ENCODE results near the gene POTEF.
"Not testable (repeated sequence)": the region's sequence is repeated elsewhere in the genome, so short reads cannot be mapped to it uniquely, and the experiment has no call there.

Gene POTEF

DNA sequence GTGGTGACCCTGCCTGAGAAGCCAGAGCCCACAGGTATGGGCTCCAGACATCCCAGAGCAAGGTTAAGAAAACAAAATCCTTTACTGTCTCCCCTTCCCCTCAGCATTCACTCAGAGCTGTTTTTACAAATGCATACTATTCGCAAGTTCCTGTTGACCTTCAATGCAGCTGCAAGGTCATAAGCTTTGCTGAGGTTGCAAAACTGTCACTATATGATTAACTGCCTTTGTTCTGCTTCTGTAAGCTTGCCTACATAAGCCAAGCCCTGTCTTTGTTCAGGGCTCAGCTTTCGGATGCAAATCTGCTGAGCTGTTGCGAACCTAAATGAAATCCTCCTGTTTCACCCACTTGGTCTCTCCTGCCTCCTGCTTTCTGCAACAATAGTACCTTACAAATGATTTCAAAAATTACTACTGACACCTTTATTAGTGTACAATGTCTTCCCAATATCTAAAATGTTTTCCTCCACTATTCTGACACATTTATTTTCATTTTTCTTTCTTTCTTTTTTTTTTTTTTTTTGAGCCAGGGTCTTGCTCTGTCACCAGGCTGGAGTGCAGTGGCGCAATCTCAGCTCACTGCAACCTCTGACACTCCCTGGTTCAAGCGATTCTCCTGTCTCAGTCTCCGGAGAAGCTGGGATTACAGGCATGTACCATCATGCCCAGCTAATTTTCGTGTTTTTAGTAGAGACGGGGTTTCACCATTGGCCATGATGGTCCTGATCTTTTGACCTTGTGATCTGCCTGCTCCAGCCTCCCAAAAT, 26.2 kb downstream of the POTEF start:
- DNase-seq = not testable (repeated sequence)

DNA sequence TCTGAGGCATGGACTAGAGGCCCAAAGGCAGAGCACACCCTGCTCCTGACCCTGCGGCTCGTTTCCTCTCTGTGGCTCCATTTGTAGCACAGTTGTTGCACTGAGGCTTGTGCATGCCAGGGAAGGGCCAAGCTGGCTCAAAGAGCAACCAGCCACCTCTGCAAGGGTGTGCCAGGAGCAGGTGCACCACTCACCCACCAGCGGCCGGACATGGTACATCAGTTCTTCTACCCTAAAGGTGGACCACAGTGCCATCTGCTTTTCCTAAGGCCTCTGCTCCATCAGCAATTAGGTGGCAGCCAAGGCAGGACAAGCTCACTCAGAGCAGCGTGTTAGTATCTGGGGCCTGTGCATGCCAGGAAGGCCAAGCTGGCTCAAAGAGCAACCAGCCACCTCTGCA, 66.4 kb downstream of the POTEF start:
- H3K4me2 ChIP-seq (ENCODE audit: insufficient read depth, low read length); H3K4me1 ChIP-seq (ENCODE audit: insufficient read depth, low read length); H3K9ac ChIP-seq (ENCODE audit: low read depth, low read length); H3K4me3 ChIP-seq (ENCODE audit: low read depth in 1 of 2, low read length in 2 of 2); H3K79me2 ChIP-seq (ENCODE audit: insufficient read depth, low read length); H3K9me3 ChIP-seq (ENCODE audit: insufficient read depth, low read length, severe bottlenecking); H3K27ac ChIP-seq (ENCODE audit: low read length); H2AFZ ChIP-seq (ENCODE audit: low read depth, low read length); ATAC-seq (ENCODE audit: insufficient read depth, low read depth); H3K27me3 ChIP-seq (ENCODE audit: insufficient read depth, low read length, poor library complexity); H3K36me3 ChIP-seq (ENCODE audit: insufficient read depth, low read length); DNase-seq; H4K20me1 ChIP-seq (ENCODE audit: insufficient read depth, low read length): not testable (repeated sequence)

More for the DNA sequence above, 26.2 kb downstream of the POTEF start:
- ATAC-seq (ENCODE audit: insufficient read depth, low read depth); H3K4me3 ChIP-seq (ENCODE audit: low read depth in 1 of 2, low read length in 2 of 2); H3K4me1 ChIP-seq (ENCODE audit: insufficient read depth, low read length); H3K9ac ChIP-seq (ENCODE audit: low read depth, low read length); H2AFZ ChIP-seq (ENCODE audit: low read depth, low read length); H4K20me1 ChIP-seq (ENCODE audit: insufficient read depth, low read length); H3K4me2 ChIP-seq (ENCODE audit: insufficient read depth, low read length); H3K9me3 ChIP-seq (ENCODE audit: insufficient read depth, low read length, severe bottlenecking); H3K36me3 ChIP-seq (ENCODE audit: insufficient read depth, low read length); H3K27ac ChIP-seq (ENCODE audit: low read length); H3K79me2 ChIP-seq (ENCODE audit: insufficient read depth, low read length); H3K27me3 ChIP-seq (ENCODE audit: insufficient read depth, low read length, poor library complexity): not testable (repeated sequence)

DNA sequence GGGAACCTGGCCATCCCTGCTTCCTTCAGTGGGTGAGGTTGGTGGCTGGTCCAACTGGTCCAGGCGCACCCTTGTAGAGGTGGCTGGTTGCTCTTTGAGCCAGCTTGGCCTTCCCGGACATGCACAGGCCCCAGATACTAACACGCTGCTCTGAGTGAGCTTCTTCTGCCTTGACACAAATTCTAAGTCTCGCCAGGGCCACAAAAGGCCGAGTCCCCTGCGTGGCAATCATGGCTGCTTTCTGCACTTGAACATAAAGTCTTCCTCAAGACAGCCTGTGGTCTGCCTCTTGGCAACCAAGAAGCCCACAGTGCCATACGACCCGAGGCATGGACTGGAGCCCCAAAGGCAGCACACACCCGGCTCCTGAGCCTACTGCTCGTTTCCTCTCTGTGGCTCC, 69.0 kb downstream of the POTEF start:
- not testable (repeated sequence) for H4K20me1 ChIP-seq (ENCODE audit: insufficient read depth, low read length); H3K4me3 ChIP-seq (ENCODE audit: low read depth in 1 of 2, low read length in 2 of 2); H3K27me3 ChIP-seq (ENCODE audit: insufficient read depth, low read length, poor library complexity); H2AFZ ChIP-seq (ENCODE audit: low read depth, low read length); H3K79me2 ChIP-seq (ENCODE audit: insufficient read depth, low read length); DNase-seq; H3K27ac ChIP-seq (ENCODE audit: low read length); H3K9me3 ChIP-seq (ENCODE audit: insufficient read depth, low read length, severe bottlenecking); H3K9ac ChIP-seq (ENCODE audit: low read depth, low read length); H3K4me1 ChIP-seq (ENCODE audit: insufficient read depth, low read length); H3K36me3 ChIP-seq (ENCODE audit: insufficient read depth, low read length); ATAC-seq (ENCODE audit: insufficient read depth, low read depth); H3K4me2 ChIP-seq (ENCODE audit: insufficient read depth, low read length)

DNA sequence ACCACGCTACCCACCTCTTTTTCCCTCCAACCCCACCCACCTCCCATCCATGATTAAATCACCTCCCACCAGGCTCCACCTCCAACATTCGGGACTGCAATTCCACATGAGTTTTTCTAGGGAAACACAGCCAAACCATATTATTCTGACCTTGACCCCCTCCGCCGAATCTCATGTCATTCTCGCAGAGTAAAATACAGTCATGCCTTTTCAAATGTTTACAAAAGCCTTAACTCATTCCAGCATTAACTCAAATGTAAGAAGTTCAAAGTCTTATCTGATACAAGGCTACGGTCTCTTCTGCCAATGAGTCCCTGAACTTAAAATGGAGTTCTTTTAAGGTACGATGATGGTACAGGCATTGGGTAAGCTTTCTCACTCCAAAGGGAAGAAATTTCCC, 72.7 kb downstream of the POTEF start:
- DNase-seq; H3K9me3 ChIP-seq (ENCODE audit: insufficient read depth, low read length, severe bottlenecking); H3K27me3 ChIP-seq (ENCODE audit: insufficient read depth, low read length, poor library complexity); H3K4me1 ChIP-seq (ENCODE audit: insufficient read depth, low read length); H3K36me3 ChIP-seq (ENCODE audit: insufficient read depth, low read length); ATAC-seq (ENCODE audit: insufficient read depth, low read depth); H2AFZ ChIP-seq (ENCODE audit: low read depth, low read length); H3K27ac ChIP-seq (ENCODE audit: low read length); H3K79me2 ChIP-seq (ENCODE audit: insufficient read depth, low read length); H3K9ac ChIP-seq (ENCODE audit: low read depth, low read length); H3K4me2 ChIP-seq (ENCODE audit: insufficient read depth, low read length); H3K4me3 ChIP-seq (ENCODE audit: low read depth in 1 of 2, low read length in 2 of 2); H4K20me1 ChIP-seq (ENCODE audit: insufficient read depth, low read length): not testable (repeated sequence)

DNA sequence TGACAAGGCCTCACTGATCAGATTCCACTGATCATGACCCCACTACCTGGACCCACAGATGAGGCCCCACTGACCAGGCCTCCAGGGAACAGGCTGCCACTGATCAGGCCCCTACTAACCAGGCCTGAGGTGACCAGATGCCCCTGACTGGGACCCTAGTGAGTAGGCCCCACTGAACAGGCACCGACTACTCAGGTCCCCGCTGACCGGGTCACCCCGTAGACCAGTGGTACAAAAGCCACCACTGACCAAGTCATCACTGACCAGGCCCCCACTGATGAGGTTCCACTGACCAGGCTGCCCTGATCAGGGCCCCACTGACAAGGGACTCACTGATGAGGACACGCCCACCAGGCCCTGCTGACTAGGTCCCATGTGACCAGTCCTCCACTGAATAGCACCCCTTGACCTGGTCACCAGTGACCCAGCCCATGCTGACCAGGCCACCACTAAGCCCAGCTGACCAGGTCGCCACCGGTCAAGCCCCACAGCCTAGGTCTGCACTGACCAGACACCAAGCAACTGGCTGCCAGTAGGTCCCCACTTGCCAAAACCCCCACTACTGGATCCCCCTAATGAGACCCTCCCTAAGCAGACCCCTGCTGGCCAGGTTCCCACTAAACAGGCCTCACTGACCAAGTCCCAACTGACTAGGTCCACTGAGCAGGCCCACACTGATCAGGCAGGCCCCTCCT, 75.7 kb downstream of the POTEF start:
- not testable (repeated sequence) for H3K9me3 ChIP-seq (ENCODE audit: insufficient read depth, low read length, severe bottlenecking); H3K4me3 ChIP-seq (ENCODE audit: low read depth in 1 of 2, low read length in 2 of 2); H3K79me2 ChIP-seq (ENCODE audit: insufficient read depth, low read length); ATAC-seq (ENCODE audit: insufficient read depth, low read depth); H3K4me1 ChIP-seq (ENCODE audit: insufficient read depth, low read length); H2AFZ ChIP-seq (ENCODE audit: low read depth, low read length); H3K27me3 ChIP-seq (ENCODE audit: insufficient read depth, low read length, poor library complexity); H4K20me1 ChIP-seq (ENCODE audit: insufficient read depth, low read length); H3K9ac ChIP-seq (ENCODE audit: low read depth, low read length); H3K36me3 ChIP-seq (ENCODE audit: insufficient read depth, low read length); H3K4me2 ChIP-seq (ENCODE audit: insufficient read depth, low read length); H3K27ac ChIP-seq (ENCODE audit: low read length); DNase-seq

DNA sequence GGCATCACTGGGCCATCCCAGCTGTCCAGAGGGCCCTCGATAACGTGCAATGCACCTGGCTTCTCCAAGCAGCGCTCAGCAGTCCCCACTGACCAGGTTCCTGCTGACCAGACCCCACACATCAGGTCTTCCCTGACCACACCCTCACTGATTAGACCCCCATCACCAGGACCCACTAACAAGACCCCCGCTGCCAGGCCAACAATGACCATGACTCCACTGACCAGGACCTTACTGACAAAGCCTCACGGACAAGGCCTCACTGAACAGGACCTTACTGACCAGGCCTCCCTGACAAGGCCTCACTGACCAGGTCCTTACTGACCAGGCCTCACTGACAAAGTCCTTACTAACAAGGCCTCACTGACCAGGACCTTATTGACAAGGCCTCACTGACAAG, 76.6 kb downstream of the POTEF start:
- not testable (repeated sequence) for H3K4me1 ChIP-seq (ENCODE audit: insufficient read depth, low read length); H3K27ac ChIP-seq (ENCODE audit: low read length); H3K36me3 ChIP-seq (ENCODE audit: insufficient read depth, low read length); H3K27me3 ChIP-seq (ENCODE audit: insufficient read depth, low read length, poor library complexity); H4K20me1 ChIP-seq (ENCODE audit: insufficient read depth, low read length); DNase-seq; H3K9me3 ChIP-seq (ENCODE audit: insufficient read depth, low read length, severe bottlenecking); H3K9ac ChIP-seq (ENCODE audit: low read depth, low read length); ATAC-seq (ENCODE audit: insufficient read depth, low read depth); H3K4me2 ChIP-seq (ENCODE audit: insufficient read depth, low read length); H3K4me3 ChIP-seq (ENCODE audit: low read depth in 1 of 2, low read length in 2 of 2); H3K79me2 ChIP-seq (ENCODE audit: insufficient read depth, low read length); H2AFZ ChIP-seq (ENCODE audit: low read depth, low read length)

DNA sequence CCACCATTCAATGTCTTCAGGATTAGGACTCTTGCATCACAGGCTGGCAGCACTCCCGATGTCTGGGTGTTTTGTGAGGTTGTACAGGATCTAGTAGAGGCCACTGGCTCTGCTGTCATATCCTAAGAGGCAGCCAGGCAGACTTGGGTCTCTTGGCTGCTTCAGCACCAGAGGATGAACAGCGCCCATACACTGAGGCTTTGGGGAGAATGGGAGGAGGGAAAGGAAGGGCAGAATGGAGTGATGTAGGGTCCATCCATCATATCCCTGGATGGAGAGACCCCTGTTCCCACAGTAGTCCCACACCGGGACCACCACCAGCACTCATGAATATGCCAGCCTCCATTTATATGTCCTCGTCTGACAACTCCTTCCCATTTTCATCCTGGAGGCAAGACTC, 80.6 kb downstream of the POTEF start:
- peak; percentile 32 for DNase-seq
- not testable (repeated sequence) for H4K20me1 ChIP-seq (ENCODE audit: insufficient read depth, low read length); H3K27ac ChIP-seq (ENCODE audit: low read length); H3K9ac ChIP-seq (ENCODE audit: low read depth, low read length); H3K79me2 ChIP-seq (ENCODE audit: insufficient read depth, low read length); H3K27me3 ChIP-seq (ENCODE audit: insufficient read depth, low read length, poor library complexity); H3K9me3 ChIP-seq (ENCODE audit: insufficient read depth, low read length, severe bottlenecking); H3K36me3 ChIP-seq (ENCODE audit: insufficient read depth, low read length); ATAC-seq (ENCODE audit: insufficient read depth, low read depth); H3K4me1 ChIP-seq (ENCODE audit: insufficient read depth, low read length); H3K4me3 ChIP-seq (ENCODE audit: low read depth in 1 of 2, low read length in 2 of 2); H3K4me2 ChIP-seq (ENCODE audit: insufficient read depth, low read length); H2AFZ ChIP-seq (ENCODE audit: low read depth, low read length)

DNA sequence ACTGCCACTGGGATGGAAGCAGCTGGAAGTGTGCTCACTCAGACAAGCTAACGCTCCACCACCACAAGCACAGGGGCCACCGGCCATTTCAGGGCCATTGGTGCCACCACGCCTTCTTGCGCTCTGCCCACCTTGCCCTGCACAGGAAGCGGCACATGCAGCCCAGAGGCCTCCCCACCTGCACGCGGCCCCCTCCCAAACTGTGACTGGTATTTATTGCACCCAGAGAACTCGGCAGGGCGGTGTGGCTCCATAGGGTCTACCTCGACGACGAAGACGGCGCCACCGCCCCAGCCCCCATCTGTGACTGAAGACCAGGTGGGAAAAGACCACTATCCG, 90.8 kb downstream of the POTEF start:
- H3K79me2 ChIP-seq (ENCODE audit: insufficient read depth, low read length); H3K27ac ChIP-seq (ENCODE audit: low read length); H3K36me3 ChIP-seq (ENCODE audit: insufficient read depth, low read length); H3K4me1 ChIP-seq (ENCODE audit: insufficient read depth, low read length); DNase-seq; ATAC-seq (ENCODE audit: insufficient read depth, low read depth); H3K4me3 ChIP-seq (ENCODE audit: low read depth in 1 of 2, low read length in 2 of 2); H3K9me3 ChIP-seq (ENCODE audit: insufficient read depth, low read length, severe bottlenecking); H4K20me1 ChIP-seq (ENCODE audit: insufficient read depth, low read length); H3K4me2 ChIP-seq (ENCODE audit: insufficient read depth, low read length); H3K9ac ChIP-seq (ENCODE audit: low read depth, low read length); H3K27me3 ChIP-seq (ENCODE audit: insufficient read depth, low read length, poor library complexity); H2AFZ ChIP-seq (ENCODE audit: low read depth, low read length): not testable (repeated sequence)

Data from DND-41 (cell line).